ENCODE results near the gene NISCH.

The NISCH gene

GRCh38 chr3:52450489-52451236 is 4.7 kb upstream of the NISCH start:
- no peak for DNase-seq

DNA sequence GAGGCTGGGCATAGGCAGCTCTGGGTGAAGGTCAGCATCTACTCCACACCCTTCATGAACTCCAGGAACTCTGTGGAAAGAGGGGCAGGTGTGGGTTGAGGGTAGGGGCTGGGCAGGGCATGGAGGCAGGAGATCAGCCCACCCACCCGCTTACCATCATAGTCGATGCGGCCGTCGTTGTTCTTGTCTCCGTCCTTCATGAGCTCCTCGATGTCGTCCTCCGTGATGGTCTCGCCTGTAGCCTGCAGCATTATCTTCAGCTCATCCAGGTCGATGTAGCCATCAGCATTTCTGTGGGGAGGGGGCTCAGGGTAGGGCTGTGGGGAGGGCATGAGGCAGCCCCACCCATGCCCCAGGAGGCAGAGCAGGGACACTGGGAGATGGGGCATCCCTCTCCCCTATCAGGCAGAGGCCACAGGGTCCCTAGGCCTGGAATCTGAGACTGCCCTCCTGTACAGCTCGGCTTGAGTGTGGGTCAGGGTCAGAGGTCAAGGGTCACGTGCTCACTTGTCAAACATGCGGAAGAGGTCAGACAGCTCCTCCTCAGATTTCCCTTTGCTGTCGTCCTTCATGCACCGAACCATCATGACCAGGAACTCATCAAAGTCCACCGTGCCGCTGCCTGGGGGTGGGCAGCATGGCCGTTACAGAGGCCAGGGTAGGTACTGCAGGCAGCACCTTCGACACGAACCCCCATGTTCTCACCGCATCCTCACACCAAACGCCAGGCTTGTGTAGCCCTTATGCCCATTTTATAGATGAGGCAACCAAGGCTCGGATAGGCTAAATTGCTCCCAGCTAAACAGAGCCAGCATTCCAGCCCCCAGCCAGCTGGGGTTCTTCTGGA is 3.9 kb upstream of the NISCH start:
- DNase-seq, result no peak

DNA sequence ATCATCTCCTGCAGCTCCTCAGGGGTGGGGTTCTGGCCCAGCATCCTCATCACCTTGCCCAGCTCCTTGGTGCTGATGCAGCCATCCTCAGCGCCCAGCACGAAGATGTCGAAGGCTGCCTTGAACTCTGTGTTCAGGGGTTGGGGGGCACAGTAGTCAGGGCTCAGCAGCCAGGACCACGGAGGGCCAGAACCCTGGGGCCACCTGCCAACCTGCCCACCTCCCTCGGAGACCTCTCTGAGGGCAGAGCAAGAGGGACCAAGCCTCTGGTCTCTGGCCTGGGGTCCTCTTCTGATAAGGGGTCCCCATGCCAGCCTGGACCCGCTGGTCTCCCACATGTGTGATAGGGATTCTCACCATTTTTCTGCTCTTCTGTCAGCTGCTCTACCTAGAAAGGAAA is 3.3 kb upstream of the NISCH start:
- no peak for DNase-seq

- DNase-seq, result no peak
Measured at GRCh38 chr3:52452570-52453221, 2.7 kb upstream of the NISCH start.

- no peak for DNase-seq
Measured at GRCh38 chr3:52453496-52454249, 1.7 kb upstream of the NISCH start, which contains the start of gene TNNC1. TSS of gene TNNC1 (minus strand) at chr3:52454041. CDS start at chr3:52454015, 26 bp downstream.

GRCh38 chr3:52454250-52454937 is 1.0 kb upstream of the NISCH start:
- DNase-seq, result no peak

DNA sequence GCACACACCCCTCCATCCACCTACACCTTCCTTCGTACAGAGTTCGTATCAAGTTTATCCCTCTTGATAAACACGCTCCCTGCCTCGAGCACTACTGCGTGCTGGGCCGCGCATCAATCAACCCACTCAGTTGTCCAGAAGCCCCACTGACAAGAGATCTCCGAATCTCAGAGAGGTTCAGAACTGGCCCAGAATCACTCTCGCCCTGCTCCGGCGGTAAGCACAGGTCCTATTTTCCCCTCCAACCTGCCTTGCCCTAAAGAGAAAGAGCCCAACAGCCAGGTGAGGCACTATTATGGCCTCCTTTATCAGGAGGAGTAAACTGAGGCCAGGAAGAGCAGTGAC is 494 bp upstream of the NISCH start:
- no peak for DNase-seq

DNA sequence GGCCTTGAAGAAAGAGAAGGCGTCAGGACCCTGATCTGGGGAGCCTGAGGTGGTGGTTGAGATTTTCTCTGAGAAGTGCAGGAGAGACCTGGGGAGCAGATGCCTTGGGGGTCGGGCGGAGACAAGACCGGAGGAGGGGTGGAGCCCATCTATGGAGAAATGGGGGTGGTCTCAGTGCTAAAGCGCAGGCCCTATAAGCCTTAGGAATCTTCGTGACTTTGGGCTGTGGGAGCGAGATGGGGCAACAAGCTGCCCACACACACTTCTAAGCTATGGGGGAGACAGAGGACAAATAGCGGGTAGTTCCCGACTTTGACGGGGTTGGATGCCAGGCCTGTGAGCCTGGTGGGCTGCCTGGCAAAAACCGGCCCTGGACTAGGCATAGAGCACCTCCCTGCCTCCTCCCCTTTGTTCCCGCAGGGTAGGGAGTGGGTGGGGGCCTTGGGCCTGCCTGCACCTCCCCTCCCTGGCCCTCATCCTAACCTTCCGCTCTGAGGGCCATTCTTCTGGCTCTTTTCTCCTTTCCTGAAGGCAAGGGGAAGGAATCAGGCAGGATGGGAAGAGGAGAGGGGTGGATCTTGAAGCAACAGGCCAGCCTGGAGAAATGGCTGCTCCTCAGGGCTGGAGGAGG is 880 bp downstream of the NISCH start:
- DNase-seq, result no peak

DNA sequence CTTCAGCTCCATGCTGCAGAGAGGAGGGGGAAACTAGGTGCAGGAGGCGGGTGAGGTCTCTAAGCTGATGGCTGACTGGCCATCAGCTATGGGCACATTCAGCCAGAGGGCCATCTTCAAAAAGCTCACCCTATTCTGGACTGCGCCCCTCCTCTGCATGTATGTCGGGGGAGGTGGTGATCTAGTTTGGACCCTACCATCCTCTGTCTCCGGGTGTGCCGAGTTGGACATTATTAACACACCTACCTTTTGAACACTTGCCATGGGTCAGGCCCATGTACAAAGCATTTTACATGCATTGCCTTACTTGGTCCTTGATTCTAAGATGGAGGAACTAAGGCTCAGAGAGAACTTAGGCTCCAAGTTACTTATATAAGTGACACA is 1.4 kb downstream of the NISCH start:
- no peak for DNase-seq

DNA sequence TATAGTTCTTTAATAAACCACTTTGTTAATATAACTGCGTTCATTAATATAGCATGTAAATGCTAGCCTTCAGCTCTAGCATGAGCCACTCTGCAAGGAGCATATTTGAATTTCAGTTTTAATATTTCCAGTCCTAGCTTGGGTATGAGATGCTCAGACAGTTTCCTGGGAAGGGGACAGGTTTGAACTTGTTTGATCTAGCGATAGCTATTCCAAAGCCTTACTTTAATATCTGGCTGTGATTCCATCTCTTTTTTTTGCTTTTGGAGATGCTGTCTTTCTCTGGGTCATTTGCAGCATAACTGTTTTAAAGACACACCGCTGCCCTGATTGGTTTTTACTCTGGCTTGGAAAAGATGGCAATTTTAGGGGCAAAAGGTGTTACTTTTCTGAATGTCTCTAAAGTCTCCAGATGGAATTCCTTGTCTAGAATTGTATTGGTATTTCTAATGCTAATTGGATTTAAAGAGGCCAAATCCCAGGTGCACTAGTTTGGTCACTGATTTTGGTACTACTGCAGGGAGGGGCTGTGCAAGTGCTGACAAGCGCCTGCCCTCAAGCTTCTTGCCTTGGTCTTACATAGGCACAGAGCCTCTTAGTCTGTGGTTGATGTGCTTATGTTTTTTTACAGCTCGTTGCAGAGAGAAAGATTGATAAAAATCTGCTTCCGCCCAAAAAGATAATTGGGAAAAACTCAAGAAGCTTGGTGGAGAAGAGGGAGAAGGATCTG is 2.8 kb downstream of the NISCH start:
- DNase-seq, result no peak

DNA sequence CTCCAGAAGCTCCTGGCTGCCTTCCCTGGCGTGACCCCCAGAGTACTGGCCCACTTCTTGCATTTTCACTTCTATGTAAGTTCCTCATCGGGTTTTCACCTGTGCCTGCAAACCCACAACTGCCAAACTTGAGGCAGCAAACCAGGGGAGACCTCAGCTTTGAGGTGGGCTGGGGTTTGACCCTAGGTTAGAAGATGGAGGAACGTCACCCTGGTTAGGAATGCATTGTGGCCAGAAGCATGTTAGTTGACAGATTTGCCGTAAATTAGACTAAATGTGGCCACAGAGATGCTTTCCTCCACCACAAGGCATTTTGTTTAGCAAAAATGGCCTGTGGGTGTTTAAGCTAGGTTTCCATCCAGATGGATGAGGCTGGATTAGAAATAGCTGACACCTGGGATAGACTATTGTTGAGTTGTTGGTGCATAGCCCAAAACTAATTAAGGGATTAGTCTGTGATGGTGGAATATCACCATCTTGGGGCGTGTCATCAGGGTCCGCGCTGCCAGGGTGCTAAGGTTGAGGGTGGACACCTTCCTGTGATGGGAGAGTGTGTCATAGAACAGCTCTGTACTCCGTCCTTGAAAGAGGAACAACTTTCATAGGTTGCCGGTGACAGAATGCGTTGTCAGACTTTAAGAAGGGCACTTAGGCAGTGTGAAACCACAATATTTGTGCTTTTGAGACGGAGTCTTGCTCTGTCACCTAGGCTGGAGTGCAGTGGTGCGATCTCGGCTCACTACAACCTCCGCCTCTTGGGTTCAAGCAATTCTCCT is 3.6 kb downstream of the NISCH start:
- no peak for DNase-seq

GRCh38 chr3:52461874-52462273 is 6.5 kb downstream of the NISCH start:
- no peak for DNase-seq

DNA sequence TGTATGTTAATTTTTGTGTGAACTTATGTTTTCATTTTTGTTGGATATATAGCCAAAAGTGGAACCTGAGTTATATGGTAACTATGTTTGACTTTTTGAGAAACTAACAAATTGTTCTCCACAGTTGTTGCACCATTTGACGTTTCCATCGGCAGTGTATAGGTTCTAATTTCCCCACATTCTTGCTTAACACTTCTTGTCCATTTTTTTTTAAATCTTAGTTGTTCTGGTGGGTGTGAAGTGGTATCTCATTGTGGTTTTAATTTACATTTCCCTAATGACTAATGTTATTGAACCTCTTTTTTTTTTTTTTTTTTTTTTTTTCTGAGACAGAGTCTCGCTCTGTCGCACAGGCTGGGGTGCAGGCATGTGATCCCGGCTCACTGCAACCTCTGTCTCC is 8.0 kb downstream of the NISCH start:
- DNase-seq, result no peak

DNA sequence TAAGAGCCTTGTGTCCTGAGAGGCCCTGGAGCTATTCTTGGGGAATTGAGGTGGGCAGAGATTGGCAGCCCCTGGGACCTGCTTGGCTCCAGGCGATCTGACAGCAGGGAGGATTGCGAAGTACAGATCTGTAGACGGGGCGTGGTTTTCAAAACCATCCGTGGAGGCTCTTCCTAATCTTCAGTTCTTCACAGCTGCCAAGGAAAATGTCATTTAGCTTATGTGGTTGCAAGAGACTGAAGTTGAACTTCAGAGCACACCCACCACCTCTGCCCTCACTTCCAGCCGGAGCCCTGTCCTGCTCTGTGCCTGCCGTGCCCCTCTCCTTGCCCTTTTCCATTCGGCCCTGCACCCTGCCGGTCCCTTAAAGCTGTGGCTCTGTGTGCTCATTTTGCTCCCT is 12.9 kb downstream of the NISCH start:
- DNase-seq, result no peak

GRCh38 chr3:52469001-52469400 is 13.6 kb downstream of the NISCH start:
- no peak for DNase-seq

DNA sequence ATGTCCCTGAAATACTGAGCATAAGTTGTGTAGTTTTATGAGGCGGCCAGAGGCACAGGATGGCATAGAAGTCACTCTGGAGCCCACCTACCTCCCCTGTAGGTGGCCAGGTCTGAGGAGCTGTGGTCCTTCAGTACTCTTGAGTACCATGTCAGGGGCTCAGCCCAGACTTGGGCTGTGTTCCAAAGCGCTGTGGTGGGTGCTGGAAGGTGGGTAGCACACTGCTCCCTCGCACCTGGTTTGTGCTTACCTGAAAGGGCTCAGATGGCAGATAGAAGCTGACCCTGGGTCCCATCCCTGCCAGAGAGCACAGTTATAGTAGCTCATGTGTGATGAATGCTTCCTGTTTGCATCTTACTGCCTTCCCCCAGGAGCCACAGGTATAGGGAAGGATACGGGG is 15.5 kb downstream of the NISCH start:
- DNase-seq, result no peak

DNA sequence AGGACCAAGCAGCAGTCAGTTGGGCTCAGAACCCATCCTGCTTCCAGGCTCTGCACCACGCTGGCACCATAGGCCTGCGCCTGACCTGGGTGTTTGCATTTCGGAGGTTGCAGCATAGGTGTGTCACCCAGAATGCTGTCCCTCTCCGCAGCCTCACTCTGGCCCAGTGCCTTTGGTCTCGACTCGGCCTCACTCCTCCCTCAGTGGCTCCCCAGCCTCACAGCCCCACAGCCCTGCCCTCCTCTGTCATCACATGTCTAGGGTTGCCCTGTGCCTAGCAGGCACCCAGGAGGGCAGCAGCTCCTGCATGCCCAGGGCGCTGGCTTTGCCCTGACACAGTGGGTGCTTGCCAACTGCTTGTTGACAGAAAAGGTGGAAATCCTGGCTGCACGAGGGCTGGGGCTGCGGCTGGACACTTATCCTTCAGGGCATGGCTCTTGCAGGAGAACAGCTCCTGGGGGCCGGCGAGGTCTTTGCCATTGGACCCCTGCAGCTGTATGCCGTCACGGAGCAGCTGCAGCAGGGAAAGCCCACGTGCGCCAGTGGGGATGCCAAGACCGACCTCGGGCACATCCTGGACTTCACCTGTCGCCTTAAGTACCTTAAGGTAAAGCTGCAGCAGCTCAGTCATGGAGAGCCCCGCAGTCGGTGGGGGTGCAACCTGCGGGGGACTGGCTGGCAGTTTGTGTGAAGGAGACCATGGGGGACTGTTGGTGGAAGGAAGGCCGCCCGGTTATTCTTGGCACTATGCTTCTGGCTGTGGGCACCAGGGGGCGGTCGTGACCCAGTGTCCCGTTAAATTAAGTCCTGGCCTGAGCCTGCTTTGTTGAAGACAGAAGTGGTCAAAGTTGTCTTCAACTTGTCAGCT is 16.2 kb downstream of the NISCH start:
- no peak for DNase-seq

DNA sequence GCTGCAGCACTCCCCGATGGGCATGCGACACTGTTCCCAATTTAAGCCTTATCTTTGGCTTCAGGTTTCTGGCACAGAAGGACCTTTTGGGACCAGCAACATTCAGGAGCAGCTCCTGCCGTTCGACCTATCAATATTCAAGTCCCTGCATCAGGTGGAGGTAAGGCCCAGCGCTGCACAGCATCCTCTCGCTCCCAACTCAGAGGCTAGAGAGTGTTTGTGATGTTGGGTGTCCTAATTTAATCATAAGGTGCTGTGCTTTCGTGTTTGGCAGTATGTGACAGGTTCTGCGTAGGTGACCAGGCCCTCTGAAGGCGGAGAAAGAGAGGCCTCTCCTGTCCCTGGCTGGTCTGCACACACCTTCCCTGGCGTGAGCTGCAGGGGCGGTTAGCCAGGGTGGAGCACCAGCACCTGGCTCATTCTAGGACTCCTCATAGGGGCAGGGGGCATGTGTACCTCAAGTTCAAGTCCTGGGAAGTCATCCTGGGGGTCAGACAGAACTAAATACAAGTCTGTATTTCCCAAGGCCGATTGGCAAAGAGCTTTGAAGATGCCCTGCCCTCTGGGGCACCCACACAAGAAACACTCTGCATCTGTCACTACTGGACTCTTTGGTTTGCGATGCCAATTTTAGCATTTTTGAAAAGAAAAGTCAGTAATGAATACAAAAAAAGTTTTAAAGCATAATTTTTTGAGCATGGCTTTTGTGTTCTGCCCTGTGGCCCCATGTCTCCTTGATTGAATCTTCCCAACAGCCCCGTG is 17.0 kb downstream of the NISCH start:
- DNase-seq, result no peak

- no peak for DNase-seq
Measured at GRCh38 chr3:52473026-52473425, 17.6 kb downstream of the NISCH start.

Data from stimulated activated CD4-positive, alpha-beta T cell treated with anti-CD3 and anti-CD28 coated beads, Interleukin-1b, Interleukin-23, amount 100 ng/mL, for 48 hours (primary cell).